DMS153 treated with DMSO at 0.1 percent for 48 hours (cell line): ENCODE data around the gene YEATS2.

Source experiments
- DNase-seq: peaks from one replicate; lab custom pipeline; 2025; ENCODE audit not compliant: unreplicated experiment; lab: John Stamatoyannopoulos, UW

YEATS2 gene

DNA sequence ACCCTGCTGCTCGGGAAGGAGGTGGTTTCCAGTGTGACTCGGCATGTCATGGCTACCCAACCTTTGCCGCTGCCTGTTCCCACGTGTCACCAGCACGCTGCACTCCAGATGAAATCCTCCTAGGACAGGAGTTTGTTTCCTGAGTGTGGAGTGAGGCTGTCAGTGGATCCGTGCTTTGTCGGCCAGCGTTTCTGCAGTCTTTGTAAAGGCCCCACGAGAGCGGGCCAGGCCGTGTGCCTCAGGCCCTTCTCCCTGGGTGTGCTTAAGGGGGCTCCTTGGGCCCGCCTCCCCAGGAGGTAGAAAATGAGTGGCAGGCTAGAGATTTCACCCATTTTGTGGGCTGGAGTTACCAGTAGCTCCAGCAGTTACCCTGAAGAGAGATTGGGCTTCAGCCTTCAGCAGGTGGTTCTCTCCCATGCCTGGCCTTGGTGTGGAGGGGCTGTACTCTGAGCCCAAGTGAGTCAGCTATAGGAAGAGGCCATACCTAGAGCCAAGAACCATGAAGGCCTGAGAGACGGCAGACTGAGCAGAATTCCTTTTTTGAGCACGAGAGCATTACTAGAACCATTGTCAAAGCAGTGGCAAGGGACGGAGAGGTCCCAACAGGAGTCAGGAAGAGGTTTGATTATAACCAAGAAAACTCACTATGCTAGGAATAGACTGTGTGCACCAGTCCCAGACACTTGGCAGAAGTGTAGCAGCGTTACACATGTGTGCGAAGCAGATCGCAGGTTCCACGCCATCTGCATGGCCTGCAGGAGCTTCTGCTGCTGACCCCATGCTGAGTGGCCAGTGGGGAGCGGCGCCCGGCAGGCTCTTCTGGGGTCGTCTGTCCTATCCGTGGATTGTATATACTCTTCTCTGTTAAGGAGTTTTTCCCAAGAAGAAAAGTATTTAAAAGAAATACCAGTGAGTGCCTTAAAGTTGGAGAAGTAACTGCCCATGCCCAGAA, 113.3 kb downstream of the YEATS2 start:
- DNase-seq, result no peak

GRCh38 chr3:183811638-183812037, 114.0 kb downstream of the YEATS2 start:
- no peak for DNase-seq

GRCh38 chr3:183812761-183813445, 115.3 kb downstream of the YEATS2 start:
- no peak for DNase-seq

GRCh38 chr3:183814240-183814639, 116.6 kb downstream of the YEATS2 start:
- no peak for DNase-seq

DNA sequence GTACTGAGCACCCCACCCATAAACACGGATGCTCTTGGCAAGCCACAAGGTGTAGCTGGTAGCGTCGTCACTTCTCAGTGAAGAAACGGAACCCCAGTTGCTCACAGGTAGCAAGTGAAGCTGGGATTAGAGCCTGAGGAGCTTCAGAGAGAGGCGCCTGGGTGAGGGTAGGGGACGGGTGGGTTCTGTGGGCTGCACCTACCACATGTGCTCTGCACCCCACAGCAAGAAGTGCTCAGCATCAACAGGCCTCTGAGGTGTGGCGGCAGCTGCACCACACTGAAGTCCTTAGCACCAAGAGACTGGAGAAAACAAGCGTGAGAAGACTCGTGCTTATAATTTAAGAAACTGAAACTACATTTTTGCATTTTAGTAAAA, 118.0 kb downstream of the YEATS2 start:
- DNase-seq, result no peak

DNA sequence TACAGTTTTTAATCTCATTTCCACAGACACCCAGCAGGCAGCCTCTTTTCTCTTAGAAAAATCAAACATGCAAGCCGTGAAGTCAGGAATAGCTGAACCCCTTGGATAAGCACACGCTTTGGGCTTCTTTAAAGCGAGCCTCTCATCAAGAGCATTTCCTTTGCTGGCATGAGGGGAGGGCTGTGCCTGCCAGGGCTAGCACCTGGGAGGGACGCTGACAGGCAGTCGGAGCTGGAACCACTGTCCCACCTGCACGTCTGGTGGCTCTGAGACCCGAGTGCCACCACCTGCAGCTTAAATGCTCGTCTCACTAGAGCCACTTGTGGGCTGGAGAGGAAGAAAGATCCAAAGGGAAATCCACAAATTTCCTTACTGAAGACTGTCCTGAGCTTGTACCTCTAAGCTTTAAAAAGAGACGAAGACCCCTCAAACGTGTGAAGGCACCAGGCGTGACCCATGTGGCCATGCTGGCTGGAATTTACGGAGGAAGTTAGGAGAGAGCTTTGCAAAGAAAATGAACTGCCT, 118.4 kb downstream of the YEATS2 start:
- no peak for DNase-seq

GRCh38 chr3:183816681-183817510, 119.3 kb downstream of the YEATS2 start:
- DNase-seq, result no peak

- no peak for DNase-seq
Observed at GRCh38 chr3:183817639-183818038, 120.0 kb downstream of the YEATS2 start.

GRCh38 chr3:183818041-183818620, 120.5 kb downstream of the YEATS2 start:
- no peak for DNase-seq

GRCh38 chr3:183818706-183819624, 121.4 kb downstream of the YEATS2 start:
- no peak for DNase-seq

GRCh38 chr3:183819831-183820230, 122.2 kb downstream of the YEATS2 start:
- DNase-seq, result no peak

GRCh38 chr3:183822631-183823030, 125.0 kb downstream of the YEATS2 start:
- DNase-seq, result no peak

DNA sequence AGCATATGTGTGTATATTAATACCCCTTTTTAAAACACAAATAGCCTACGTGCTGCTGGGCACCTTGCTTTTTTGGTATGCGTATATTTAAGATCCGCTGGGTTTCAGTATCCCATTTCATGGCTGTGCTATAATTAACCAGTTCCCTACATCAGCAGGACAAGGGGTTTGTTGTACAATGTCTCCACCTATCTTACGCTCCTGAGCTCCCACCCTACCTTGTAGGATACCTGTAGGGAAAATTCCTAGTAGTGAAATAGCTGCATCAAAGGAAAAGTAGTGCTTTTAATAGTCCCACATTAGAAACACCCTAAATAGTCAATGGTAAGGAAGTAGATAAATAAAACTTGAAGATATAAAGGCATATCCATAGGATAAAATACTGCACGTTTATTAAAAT, 126.4 kb downstream of the YEATS2 start:
- no peak for DNase-seq

- DNase-seq, result no peak
Observed at GRCh38 chr3:183824761-183825455, 127.3 kb downstream of the YEATS2 start.

- no peak for DNase-seq
Observed at GRCh38 chr3:183825456-183826161, 128.0 kb downstream of the YEATS2 start, which contains the start of gene MAP6D1. Gene MAP6D1 (minus strand): TSS chr3:183825577. CDS start chr3:183825547, 30 bp downstream.

DNA sequence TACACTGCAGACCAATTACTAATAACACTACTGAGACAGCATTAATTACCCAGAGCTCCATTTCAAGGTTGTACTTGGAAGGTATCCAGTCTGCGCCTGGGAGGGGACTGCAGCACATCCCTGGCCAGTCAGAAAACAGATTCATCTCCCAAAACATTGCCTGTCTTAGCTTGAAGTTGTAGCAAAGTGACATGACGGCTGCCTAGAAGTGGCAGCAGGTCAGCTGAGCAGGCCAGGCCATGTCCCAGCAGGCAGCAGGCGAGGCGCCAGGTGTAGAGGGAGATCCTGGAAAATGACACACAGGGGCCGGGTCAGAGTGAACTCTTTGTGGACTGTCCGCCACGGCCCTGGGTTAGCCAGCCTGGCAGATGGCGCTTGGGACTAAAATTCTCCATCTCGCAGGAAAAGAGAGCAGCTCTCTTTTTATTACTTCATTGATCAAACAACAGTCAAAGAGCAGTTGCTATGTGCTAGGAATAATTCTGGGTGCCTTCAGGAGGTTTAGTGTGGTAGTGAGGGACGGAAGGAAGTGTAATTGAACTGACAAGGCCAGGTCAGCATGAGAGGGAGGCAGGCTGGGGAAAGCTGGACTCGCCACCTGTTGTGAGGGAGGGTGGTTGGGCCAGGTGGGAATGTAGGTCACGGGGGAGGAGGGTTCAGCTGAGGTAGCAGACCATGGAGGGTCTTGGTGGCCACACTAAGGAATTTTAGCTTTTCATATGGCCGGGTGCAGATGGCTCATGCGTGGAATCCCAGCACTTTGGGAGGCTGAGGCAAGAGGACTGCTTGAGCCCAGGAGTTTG, 129.1 kb downstream of the YEATS2 start:
- no peak for DNase-seq

- DNase-seq, result no peak
Observed at GRCh38 chr3:183827809-183828537, 130.4 kb downstream of the YEATS2 start.
